ENCODE measurements around the gene KLHDC7B. TPM values are rescaled to one million over a fixed set of nuclear protein-coding genes. Genes with fewer than 3 reads are reported as not detected.
A peak's percentile ranks its signal among the peaks of the same experiment; 100 is the strongest.

Gene KLHDC7B
- total and polyA plus RNA-seq, 2 of the 13 experiments (the other 11 are each of a cell fraction or from before 2014, with no cell fraction given) = 0.11 TPM; not detected in 1

GRCh38 chr22:50526108-50526833, 19.4 kb upstream of the KLHDC7B start (continued):
- TF ChIP-seq ZBED4 (CRISPR knock-in tag; IDR thresholded peaks at IDR 0.05; ENCODE audit: borderline replicate concordance) = no peak
- TF ChIP-seq CERS6 (CRISPR knock-in tag; IDR thresholded peaks at IDR 0.05) = no peak
- TF ChIP-seq TGIF2 (CRISPR knock-in tag; IDR thresholded peaks at IDR 0.05) = no peak; the same call in 1 of the 2 replicates
- TF ChIP-seq KAT2B (IDR thresholded peaks at IDR 0.05; ENCODE audit: borderline replicate concordance, low read depth, low read length) = no peak
- TF ChIP-seq ZNF567 (CRISPR knock-in tag; IDR thresholded peaks at IDR 0.05; ENCODE audit: borderline replicate concordance) = no peak
- TF ChIP-seq HNRNPK (IDR thresholded peaks at IDR 0.05; ENCODE audit: low read depth, low read length, poor library complexity, severe bottlenecking) = peak; percentile 76
- peak; percentile 3; the same call in 1 of the 2 replicates for TF ChIP-seq ZNF780A (CRISPR knock-in tag; IDR thresholded peaks at IDR 0.05)
- TF ChIP-seq MAFK (conservative IDR thresholded peaks at IDR 0.05 in 1 of 2, IDR thresholded peaks at IDR 0.05 in 1 of 2; ENCODE audit: low read length in 2 of 2) = no peak
- no peak for TF ChIP-seq ZBTB25 (CRISPR knock-in tag; IDR thresholded peaks at IDR 0.05)
- no peak for TF ChIP-seq ZNF800 (CRISPR knock-in tag; IDR thresholded peaks at IDR 0.05)
- no peak for TF ChIP-seq PRPF4 (IDR thresholded peaks at IDR 0.05; ENCODE audit: low read depth, low read length, poor library complexity, severe bottlenecking)
- no peak for TF ChIP-seq ZNF784 (CRISPR knock-in tag; IDR thresholded peaks at IDR 0.05; ENCODE audit: borderline replicate concordance)
- TF ChIP-seq TRIM24 (CRISPR knock-in tag; IDR thresholded peaks at IDR 0.05) = no peak
- no peak for TF ChIP-seq RFX1 (IDR thresholded peaks at IDR 0.05)
- no peak for TF ChIP-seq POGK (CRISPR knock-in tag; conservative IDR thresholded peaks at IDR 0.05)
- no peak for TF ChIP-seq THAP7 (CRISPR knock-in tag; IDR thresholded peaks at IDR 0.05)
- no peak for TF ChIP-seq XRCC5 (optimal IDR thresholded peaks at IDR 0.05; ENCODE audit: low read length)
